Bronchial epithelial cell (primary cell): ENCODE results near the gene TPD52L2. TPM values are rescaled to one million over a fixed set of nuclear protein-coding genes. Genes with fewer than 3 reads are reported as not detected.

Experiments used
- DNase-seq: peaks from one replicate; pipeline ENCODE4 v3.0.0-alpha.2; 2010; ENCODE audit warnings: low read depth
- FAIRE-seq: peaks from 2 replicates; lab custom pipeline; 2011; peaks lifted over from hg19 to GRCh38; lab: Jason Lieb, UNC
- H3K27me3 ChIP-seq: 2 replicates; pipeline ENCODE4 v1.5.1; 2011; ENCODE audit warnings: low read length; ENCODE audit not compliant: control insufficient read depth, insufficient read depth
- H3K36me3 ChIP-seq: 2 replicates; pipeline ENCODE4 v1.5.1; 2011; ENCODE audit warnings: low read length; ENCODE audit not compliant: control insufficient read depth, insufficient read depth
- H3K4me3 ChIP-seq: 2 replicates; pipeline ENCODE4 v1.5.1; 2011; ENCODE audit warnings: mild to moderate bottlenecking, low read depth, low read length, control low read depth
- CTCF ChIP-seq: IDR thresholded peaks from 2 replicates; pipeline ENCODE4 v1.5.1; 2011; ENCODE audit warnings: mild to moderate bottlenecking, moderate library complexity, low read length, control low read depth, inconsistent platforms; ENCODE audit not compliant: insufficient read depth, severe bottlenecking
- total RNA-seq: library from RNA; depleted of rRNA; stranded (reverse); fragments of >200 nt; gene quantifications from 2 replicates; pipeline ENCODE4 v1.2.1, GENCODE V29; 2014

Gene TPD52L2
- total RNA-seq, 1 donor from 2014 or later, result 172 TPM

GRCh38 chr20:63881451-63882226 is 16.6 kb downstream of the TPD52L2 start:
- no peak for FAIRE-seq
- no peaks in the 10 kb centered on the region for H3K27me3 ChIP-seq
- H3K36me3 ChIP-seq, result peaks cover 54% of the 10 kb centered on the region
- TF ChIP-seq CTCF, result no peak
- DNase-seq, result no peak
- no peak overlapping the region for H3K4me3 ChIP-seq

DNA sequence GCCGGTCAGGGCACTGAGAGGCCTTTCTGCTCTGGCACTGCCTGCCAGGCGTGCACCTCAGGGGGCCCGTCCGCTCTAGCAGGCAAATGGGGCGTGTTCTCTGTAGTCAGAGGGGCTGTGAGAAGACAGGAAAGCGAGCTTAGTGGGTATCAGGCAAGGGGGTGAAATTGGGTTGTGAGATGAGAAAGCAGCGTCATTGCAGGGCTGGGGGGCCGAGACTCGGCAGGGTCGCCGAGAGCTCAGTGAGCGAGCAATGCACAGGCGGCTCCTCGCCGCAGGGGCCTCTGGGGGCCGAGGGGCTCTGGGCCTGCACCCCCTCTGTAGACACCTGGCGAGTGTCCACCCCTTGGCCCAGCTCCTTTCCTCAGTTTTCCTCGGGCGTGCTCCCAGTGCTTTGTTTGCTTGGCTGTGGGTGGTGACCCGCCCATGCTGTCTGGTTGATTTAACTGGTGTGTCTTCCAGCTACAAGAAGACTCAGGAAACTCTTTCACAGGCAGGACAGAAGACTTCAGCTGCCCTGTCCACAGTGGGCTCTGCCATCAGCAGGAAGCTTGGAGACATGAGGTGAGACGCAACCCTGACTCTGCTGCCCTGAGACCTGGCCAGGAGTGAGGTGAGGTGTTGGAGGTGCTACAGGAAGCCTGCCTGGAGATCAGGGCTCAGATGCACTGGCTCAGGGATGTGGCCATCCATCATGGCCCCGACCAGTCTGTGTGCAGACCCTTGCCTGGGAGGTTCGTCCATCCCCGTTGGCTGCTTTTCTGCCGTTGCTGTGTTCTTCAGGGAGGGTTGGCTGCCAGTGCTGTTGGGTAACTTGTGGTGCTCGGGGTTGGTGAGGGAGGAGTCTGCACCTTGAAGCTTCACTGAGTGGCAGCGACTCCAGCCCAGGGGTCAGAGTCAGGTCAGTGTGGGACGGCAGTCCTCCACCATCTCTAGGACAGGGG is 17.5 kb downstream of the TPD52L2 start:
- no peak for TF ChIP-seq CTCF
- Histone ChIP-seq H3K36me3 (peaks cover 60% of the 10 kb centered on the region), H3K27me3 (no peaks in the 10 kb centered on the region), H3K4me3 (no peak overlapping the region)
- FAIRE-seq, result no peak
- DNase-seq, result no peak

- no peak overlapping the region for H3K4me3 ChIP-seq
- no peak for TF ChIP-seq CTCF
- FAIRE-seq (no peak), DNase-seq (no peak)
- H3K27me3 ChIP-seq, result no peaks in the 10 kb centered on the region
- H3K36me3 ChIP-seq, result peaks cover 61% of the 10 kb centered on the region
Observed at GRCh38 chr20:63883201-63883593, 18.1 kb downstream of the TPD52L2 start.

DNA sequence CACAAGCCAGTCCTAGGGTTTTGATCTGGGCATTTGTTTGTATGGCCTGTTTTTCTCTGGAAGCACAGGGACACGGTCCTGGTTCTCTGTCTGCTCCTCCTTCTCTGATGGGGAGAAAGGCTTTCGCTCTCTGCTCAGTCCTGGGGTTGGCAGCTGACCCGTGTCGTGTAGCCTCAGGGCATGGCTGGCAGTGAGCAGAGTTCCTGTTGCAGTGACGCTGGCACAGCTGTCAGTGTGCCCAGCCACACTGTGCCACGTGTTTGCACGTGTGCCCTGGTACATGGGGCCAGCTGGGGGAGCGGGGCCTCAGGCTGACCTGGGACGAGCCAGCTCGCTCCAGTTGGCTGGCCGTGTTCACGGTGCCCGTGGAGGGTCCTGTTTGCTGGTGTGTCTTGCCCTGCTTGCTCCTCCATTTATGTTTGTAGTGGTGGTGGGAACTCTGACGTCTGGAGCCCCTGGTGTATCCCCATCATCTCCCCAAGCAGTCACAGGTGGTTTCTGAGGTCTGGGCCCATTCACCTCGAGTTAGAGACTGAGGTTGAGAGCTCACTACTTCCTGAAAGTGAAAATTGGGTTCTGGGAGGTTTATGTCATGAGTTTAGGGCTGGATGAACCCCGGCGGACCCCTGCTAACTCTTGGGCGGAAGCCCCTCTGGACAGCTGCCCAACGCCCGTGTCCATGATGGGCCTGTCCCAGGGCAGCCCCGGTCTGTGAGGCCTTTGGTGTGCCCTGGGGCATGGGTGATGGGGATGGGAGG is 19.6 kb downstream of the TPD52L2 start:
- Histone ChIP-seq H3K4me3 (no peak overlapping the region), H3K27me3 (no peaks in the 10 kb centered on the region), H3K36me3 (peaks cover 52% of the 10 kb centered on the region)
- DNase-seq (no peak), FAIRE-seq (peak; percentile 94)
- no peak for TF ChIP-seq CTCF

GRCh38 chr20:63885264-63886053 is 20.4 kb downstream of the TPD52L2 start:
- Histone ChIP-seq H3K27me3 (no peaks in the 10 kb centered on the region), H3K36me3 (peaks cover 52% of the 10 kb centered on the region), H3K4me3 (no peak overlapping the region)
- DNase-seq (peak; percentile 49), FAIRE-seq (no peak)
- no peak for TF ChIP-seq CTCF
